ENCODE measurements around the gene SP110. TPM values are rescaled to one million over a fixed set of nuclear protein-coding genes. Genes with fewer than 3 reads are reported as not detected.

The SP110 gene
- total RNA-seq, 1 experiment from 2014 or later = 0.75 TPM

DNA sequence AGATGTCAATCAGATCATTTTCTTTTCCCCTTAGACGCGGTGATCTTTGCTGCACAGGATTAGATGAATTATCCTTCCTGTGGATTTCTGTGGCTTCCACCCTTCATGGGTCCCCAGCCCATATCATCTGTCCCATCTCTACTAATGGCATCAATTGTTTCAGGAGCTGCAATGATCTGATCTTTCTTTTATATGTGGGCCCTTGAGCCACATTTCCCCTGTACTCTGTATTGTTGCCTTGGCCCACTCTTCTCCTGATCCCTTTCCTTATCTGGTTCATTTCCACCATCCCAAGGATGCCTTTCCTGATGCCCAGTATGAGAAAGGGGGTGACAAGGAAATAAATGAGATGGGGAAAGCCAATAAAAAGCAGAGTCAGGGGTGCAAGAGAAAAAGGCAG is 30.4 kb upstream of the SP110 start:
- ChIA-PET POLR2A (no interaction called here), CTCF (no interaction called here)
- no TSS peak for BruUV-seq (replicated peaks)
- DNase-seq = no peak
- no peaks in the 10 kb centered on the region for H3K36me3 ChIP-seq (ENCODE audit: control insufficient read depth, insufficient read depth, low read length)
- Mint-ChIP-seq H3K27ac (ENCODE audit: unreplicated experiment) (no peak overlapping the region), H3K9me3 (ENCODE audit: unreplicated experiment) (no peaks in the 10 kb centered on the region), H3K36me3 (ENCODE audit: insufficient read depth, unreplicated experiment) (no peaks in the 10 kb centered on the region), H3K4me1 (ENCODE audit: low read depth, unreplicated experiment) (no peaks in the 10 kb centered on the region), H3K4me3 (ENCODE audit: unreplicated experiment) (no peak overlapping the region), H3K27me3 (ENCODE audit: insufficient read depth, unreplicated experiment) (no peaks in the 10 kb centered on the region)
- TF ChIP-seq, protein P1, sequence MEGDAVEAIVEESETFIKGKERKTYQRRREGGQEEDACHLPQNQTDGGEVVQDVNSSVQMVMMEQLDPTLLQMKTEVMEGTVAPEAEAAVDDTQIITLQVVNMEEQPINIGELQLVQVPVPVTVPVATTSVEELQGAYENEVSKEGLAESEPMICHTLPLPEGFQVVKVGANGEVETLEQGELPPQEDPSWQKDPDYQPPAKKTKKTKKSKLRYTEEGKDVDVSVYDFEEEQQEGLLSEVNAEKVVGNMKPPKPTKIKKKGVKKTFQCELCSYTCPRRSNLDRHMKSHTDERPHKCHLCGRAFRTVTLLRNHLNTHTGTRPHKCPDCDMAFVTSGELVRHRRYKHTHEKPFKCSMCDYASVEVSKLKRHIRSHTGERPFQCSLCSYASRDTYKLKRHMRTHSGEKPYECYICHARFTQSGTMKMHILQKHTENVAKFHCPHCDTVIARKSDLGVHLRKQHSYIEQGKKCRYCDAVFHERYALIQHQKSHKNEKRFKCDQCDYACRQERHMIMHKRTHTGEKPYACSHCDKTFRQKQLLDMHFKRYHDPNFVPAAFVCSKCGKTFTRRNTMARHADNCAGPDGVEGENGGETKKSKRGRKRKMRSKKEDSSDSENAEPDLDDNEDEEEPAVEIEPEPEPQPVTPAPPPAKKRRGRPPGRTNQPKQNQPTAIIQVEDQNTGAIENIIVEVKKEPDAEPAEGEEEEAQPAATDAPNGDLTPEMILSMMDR (IDR thresholded peaks at IDR 0.05; ENCODE audit: insufficient read depth in 1 of 2, low read depth in 1 of 2, low read length in 1 of 2, severe bottlenecking in 1 of 2, unreplicated experiment in 1 of 2) = no peak
- H3K9me3 ChIP-seq = no peaks in the 10 kb centered on the region
- intact Hi-C loops (cut with micrococcal nuclease; ENCODE audit: unreplicated experiment) = no loop called here
- no peaks in the 10 kb centered on the region for H3K27me3 ChIP-seq (replicated peaks; ENCODE audit: control insufficient read depth, insufficient read depth, low read length)
- no peaks in the 10 kb centered on the region for H3K4me1 ChIP-seq
- no peak overlapping the region for H3K4me3 ChIP-seq (ENCODE audit: low read depth, low read length)

DNA sequence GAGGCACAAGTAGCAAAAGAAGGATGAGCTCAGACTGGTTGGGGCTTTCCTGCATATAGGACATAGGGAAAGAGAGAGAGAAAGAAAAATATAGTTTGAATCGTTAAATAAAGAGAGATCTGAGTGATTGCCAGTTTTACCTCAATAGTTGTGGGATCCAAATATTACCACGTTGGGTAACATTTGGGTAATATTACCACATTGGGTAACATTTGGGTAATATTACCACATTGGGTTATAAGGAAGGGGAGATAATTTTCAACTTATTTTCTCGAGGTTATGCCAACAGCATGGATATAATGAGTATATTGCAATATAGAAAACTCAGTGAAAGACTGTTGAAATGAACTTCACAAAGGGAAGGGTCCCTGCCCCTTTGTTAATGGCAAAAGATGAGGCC is 26.4 kb upstream of the SP110 start:
- Histone ChIP-seq H3K27me3 (replicated peaks; ENCODE audit: control insufficient read depth, insufficient read depth, low read length) (no peaks in the 10 kb centered on the region), H3K4me1 (no peaks in the 10 kb centered on the region), H3K36me3 (ENCODE audit: control insufficient read depth, insufficient read depth, low read length) (no peaks in the 10 kb centered on the region), H3K4me3 (ENCODE audit: low read depth, low read length) (no peak overlapping the region), H3K9me3 (no peaks in the 10 kb centered on the region)
- H3K4me3 Mint-ChIP-seq (ENCODE audit: unreplicated experiment) = no peak overlapping the region
- intact Hi-C loops (cut with micrococcal nuclease; ENCODE audit: unreplicated experiment) = no loop called here
- H3K36me3 Mint-ChIP-seq (ENCODE audit: insufficient read depth, unreplicated experiment) = no peaks in the 10 kb centered on the region
- BruUV-seq (replicated peaks) = no TSS peak
- no peak overlapping the region for H3K27ac Mint-ChIP-seq (ENCODE audit: unreplicated experiment)
- TF ChIP-seq, protein P1 (IDR thresholded peaks at IDR 0.05; ENCODE audit: insufficient read depth in 1 of 2, low read depth in 1 of 2, low read length in 1 of 2, severe bottlenecking in 1 of 2, unreplicated experiment in 1 of 2) = no peak
- POLR2A ChIA-PET = no interaction called here
- CTCF ChIA-PET = no interaction called here
- peaks cover 8% of the 10 kb centered on the region for H3K27me3 Mint-ChIP-seq (ENCODE audit: insufficient read depth, unreplicated experiment)
- H3K9me3 Mint-ChIP-seq (ENCODE audit: unreplicated experiment) = no peaks in the 10 kb centered on the region
- H3K4me1 Mint-ChIP-seq (ENCODE audit: low read depth, unreplicated experiment) = no peaks in the 10 kb centered on the region
- DNase-seq = no peak

DNA sequence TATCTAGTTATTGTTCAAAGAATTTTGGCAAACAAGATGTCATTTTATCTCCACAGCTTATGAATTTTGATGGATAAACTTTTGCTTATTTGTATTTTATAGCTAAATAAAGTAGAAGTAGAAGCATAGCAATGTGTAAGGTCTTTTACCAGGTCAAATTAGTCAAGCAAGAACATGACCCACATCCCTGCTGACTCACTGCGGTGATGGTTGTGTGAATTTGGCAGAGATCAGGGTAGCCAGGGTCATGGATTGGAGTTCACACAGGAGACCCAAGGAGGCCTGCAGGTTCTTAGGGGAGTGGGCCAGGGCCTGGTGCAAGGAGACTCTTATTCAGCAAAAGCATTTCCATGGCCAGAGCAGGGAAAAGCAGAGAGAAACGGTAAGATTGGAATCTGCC is 24.4 kb upstream of the SP110 start:
- Histone ChIP-seq H3K9me3 (no peaks in the 10 kb centered on the region), H3K4me1 (no peaks in the 10 kb centered on the region), H3K27me3 (replicated peaks; ENCODE audit: control insufficient read depth, insufficient read depth, low read length) (no peaks in the 10 kb centered on the region), H3K4me3 (ENCODE audit: low read depth, low read length) (no peak overlapping the region), H3K36me3 (ENCODE audit: control insufficient read depth, insufficient read depth, low read length) (no peaks in the 10 kb centered on the region)
- Mint-ChIP-seq H3K27ac (ENCODE audit: unreplicated experiment) (no peak overlapping the region), H3K36me3 (ENCODE audit: insufficient read depth, unreplicated experiment) (no peaks in the 10 kb centered on the region), H3K27me3 (ENCODE audit: insufficient read depth, unreplicated experiment) (peaks cover 8% of the 10 kb centered on the region), H3K4me1 (ENCODE audit: low read depth, unreplicated experiment) (no peaks in the 10 kb centered on the region), H3K9me3 (ENCODE audit: unreplicated experiment) (no peaks in the 10 kb centered on the region), H3K4me3 (ENCODE audit: unreplicated experiment) (no peak overlapping the region)
- TF ChIP-seq, protein P1 (IDR thresholded peaks at IDR 0.05; ENCODE audit: insufficient read depth in 1 of 2, low read depth in 1 of 2, low read length in 1 of 2, severe bottlenecking in 1 of 2, unreplicated experiment in 1 of 2) = no peak
- DNase-seq = no peak
- no TSS peak for BruUV-seq (replicated peaks)
- CTCF ChIA-PET = no interaction called here
- POLR2A ChIA-PET = no interaction called here
- intact Hi-C loops (cut with micrococcal nuclease; ENCODE audit: unreplicated experiment) = no loop called here

Data from Caco-2 (cell line).